GM21717 (cell line): ENCODE measurements around the gene CHST11.
"Not testable (repeated sequence)": the region's sequence is repeated elsewhere in the genome, so short reads cannot be mapped to it uniquely, and the experiment has no call there.

Experiments
- ATAC-seq: cut with Tn5 transposase; IDR thresholded peaks from one replicate; pipeline ENCODE4 v1.9.1; 2021; ENCODE audit warnings: mild to moderate bottlenecking, moderate library complexity; ENCODE audit not compliant: unreplicated experiment

CHST11 gene

DNA sequence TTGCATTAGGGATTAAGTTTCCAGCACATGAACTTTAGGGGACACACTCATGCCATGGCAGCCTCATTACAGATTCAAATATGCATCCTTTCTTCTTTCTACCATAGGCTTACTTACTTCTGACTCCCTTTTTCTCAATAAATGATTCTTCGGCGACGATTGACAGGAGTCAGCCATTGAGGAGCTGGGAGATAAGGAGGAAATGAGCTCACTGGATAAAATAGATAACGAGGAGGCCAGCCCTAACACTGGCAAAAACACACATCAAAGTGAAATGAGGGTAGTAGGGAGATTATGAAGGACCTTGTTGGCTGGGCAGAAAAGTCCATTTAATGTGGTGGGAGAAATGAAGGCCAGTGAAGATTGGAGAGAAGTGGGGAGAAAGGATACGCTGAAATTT lies 329.1 kb downstream of the CHST11 start:
- ATAC-seq = no peak

DNA sequence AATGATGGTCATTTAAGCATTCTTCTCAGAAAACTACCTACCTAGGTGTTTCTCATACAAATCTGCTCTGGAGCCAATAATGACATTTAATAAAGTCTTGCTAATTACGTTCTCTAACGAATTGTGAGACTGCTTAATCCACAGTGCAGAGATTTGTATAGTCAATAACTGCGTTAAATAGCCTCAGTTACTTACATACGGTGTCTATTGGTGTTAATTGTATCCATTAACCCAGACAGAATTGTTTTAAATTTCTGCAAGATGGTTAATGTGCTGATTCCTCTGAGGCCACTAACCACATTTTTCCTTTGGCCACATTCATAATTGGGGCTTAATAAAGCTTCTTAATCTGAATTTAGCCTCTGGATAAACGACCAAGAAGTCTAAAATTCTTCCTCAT lies 329.6 kb downstream of the CHST11 start:
- ATAC-seq = no peak

- ATAC-seq = no peak
Measured at GRCh38 chr12:104788840-104789271, 332.1 kb downstream of the CHST11 start.

DNA sequence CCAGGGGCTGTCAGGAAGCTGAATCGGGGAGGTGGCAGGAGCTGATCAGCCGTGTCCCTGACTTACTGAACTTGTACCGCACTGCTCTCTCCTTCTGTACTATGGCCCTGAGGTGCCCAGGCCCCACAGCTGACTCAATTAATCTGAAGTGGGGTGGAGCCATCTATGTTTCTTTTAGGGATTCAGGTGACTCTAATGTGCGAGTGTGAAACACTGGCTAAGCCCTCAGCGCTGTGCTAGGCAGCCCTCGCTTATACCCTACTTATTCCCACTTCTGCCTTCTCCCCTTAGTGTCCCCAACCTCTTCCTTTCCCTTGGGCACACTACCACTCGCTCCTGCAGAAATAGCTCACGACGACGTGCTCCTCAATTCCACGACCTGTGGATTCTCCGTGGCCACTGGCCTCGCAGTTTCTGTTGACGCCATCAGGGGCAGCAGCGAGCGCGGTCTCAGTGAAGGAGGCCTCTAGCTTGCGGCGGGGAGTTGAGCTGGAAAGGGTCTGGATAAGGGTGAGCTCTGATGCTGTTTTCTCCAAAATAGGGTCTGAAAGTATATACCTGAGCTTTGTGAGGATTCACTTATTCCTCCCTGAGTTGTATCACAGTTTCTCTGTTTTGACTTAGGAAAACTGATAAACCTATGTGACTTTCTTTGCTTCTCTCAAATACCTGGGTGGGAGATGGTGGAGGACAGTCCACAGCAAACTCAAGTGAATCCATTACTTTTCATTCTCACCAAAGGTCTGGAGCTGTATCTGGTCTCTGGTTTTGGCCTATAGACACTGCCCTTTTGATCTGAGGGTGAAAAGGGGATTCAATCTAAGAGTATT lies 333.8 kb downstream of the CHST11 start:
- no peak for ATAC-seq

GRCh38 chr12:104792570-104792969 lies 335.8 kb downstream of the CHST11 start:
- ATAC-seq = no peak

- ATAC-seq = no peak
Measured at GRCh38 chr12:104793285-104793684, 336.5 kb downstream of the CHST11 start.

GRCh38 chr12:104793968-104794367 lies 337.2 kb downstream of the CHST11 start:
- no peak for ATAC-seq

DNA sequence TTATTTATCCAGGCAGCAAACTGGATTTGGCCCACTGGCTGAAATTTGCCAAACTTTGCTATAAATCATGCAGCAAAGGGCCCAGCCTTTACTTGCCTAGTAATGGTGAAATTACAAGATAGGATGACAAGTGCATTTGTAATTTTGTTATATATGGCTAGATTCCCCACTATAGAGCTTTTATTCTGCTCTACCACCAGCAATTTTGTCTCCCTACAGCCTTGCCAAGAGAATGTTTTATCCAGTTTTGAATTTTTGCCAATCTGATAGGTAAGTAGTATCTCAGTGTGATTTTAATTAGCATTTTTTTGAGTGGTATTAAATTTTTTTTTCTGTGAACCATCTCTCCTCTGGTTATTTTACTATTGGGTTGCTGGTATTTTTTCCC lies 339.7 kb downstream of the CHST11 start:
- ATAC-seq = no peak

DNA sequence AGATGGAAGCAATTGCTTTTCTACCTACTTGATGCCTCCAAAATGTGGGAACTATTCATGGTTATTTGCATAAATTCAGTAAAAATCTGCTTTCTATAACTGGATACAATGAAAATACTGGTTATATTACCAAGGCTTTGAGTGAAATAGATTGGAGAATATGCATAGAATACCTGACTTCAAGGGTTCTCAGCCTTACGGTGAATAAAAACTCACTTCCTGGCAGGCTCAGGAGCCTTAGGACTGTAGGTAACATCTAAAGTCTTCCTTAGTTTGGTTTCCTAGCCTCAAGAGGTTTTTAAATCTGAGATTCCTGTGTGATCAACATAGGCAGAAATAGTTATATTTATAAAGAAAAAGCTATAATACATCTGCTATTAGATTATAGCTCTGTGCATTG lies 342.7 kb downstream of the CHST11 start:
- ATAC-seq = no peak

DNA sequence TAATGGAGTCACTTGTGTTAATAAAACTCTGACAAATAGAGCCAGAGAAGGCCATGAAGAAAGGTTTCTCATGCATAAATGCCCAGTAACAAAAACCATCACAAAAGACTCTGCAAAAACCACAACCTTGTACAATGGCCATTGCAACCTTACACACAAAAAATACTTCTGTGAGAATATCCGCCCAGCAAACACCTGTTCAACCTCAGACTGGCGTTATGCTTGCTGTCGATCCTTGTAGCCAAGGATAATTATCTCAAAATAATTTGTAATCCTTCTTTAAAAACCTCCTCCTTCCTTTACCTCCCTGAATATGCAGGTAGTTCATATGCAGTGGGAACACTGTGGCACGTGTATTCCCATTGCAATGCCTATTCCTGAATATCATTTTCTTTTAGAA lies 344.3 kb downstream of the CHST11 start:
- no peak for ATAC-seq

GRCh38 chr12:104801427-104801826 lies 344.7 kb downstream of the CHST11 start:
- no peak for ATAC-seq

DNA sequence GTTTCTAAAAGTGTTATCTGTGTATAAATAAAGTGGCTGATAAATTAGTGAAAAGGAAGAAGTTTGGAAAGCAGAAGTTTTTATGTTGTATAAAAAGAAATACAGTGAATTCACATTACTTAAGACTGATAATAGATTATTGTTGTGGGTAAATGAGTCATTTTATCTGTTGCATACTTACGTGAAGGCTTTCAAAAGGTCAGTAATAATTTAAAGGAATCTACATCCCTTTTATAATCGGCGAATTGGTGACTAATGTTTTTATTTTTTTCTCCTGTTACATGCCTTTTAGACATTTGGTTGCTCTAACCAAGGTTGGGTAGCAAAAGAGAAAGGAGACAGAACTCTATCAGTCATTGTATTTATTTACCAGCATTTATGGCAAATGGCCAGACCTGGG lies 345.5 kb downstream of the CHST11 start:
- ATAC-seq = no peak

- ATAC-seq = no peak
Measured at GRCh38 chr12:104805186-104805585, 348.4 kb downstream of the CHST11 start.

DNA sequence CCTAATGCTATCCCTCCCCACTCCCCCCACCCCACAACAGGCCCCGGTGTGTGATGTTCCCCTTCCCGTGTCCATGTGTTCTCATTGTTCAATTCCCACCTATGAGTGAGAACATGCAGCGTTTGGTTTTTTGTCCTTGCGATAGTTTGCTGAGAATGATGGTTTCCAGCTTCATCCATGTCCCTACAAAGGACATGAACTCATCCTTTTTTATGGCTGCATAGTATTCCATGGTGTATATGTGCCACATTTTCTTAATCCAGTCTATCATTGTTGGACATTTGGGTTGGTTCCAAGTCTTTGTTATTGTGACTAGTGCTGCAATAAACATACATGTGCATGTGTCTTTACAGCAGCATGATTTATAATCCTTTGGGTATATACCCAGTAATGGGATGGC lies 349.4 kb downstream of the CHST11 start:
- not testable (repeated sequence) for ATAC-seq

GRCh38 chr12:104809251-104809650 lies 352.5 kb downstream of the CHST11 start:
- no peak for ATAC-seq

DNA sequence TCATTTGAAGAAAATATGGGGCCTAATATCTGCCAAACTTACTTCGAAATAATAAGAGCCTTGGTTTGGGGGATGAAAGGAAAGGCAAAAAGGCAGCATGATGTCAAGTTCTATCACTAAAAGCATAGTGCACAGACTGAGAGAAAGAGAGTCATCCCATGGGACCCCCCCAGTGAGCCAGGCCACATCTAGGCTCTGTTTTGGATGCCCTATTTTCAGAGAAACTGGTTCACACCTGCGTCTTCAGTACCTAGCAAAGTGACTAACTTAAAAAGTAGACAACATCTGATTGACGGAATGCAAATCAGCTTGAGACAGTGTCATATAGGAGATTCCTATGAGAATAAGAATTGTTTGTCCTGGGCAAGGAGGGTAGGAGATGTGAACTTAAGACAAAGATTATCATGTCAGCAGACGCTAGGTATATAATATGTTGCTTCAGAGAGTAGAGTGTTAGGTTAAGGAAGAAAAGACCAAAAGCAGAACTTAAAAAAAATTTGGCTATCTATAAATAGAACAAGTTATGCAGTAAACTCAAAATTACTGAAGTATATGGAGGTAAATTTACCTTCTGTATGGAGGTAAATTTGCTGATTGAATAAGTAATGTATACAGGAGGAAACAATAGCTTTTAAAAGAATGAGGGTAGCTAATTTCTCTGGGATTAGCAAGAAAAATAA lies 353.1 kb downstream of the CHST11 start:
- ATAC-seq = no peak
